ENCODE measurements around the gene DNAAF5.

- TF ChIP-seq POLR2A (IDR thresholded peaks at IDR 0.05; ENCODE audit: low read depth, low read length) = no peak
- TF ChIP-seq POLR2AphosphoS5 (IDR thresholded peaks at IDR 0.05; ENCODE audit: low read depth, low read length) = no peak
- no peak for TF ChIP-seq TAF1 (IDR thresholded peaks at IDR 0.05; ENCODE audit: low read depth, low read length)
- TF ChIP-seq SPI1 (IDR thresholded peaks at IDR 0.05; ENCODE audit: low read depth, low read length) = no peak
- no peak for TF ChIP-seq PAX5 (IDR thresholded peaks at IDR 0.05; ENCODE audit: insufficient read depth, low read length, severe bottlenecking)
Measured at GRCh38 chr7:747186-747585, 20.7 kb downstream of the DNAAF5 start.
